SU-DHL-6 (cell line): Measurements from ENCODE around the gene PDK4.

ENCODE experiments used
- EZH2phosphoT487 ChIP-seq: fragments of 200-600 bp; sonication (generic), shearing (Covaris generic); conservative IDR thresholded peaks from 2 replicates; pipeline ENCODE4 v1.6.1; 2018; ENCODE audit warnings: mild to moderate bottlenecking, antibody characterized with exemption, low read length, moderate library complexity, mixed read lengths
- TF ChIP-seq, protein P1 (sequence below): fragments of 200-600 bp; sonication (generic); IDR thresholded peaks from one replicate; pipeline ENCODE4 v1.5.1; 2017; ENCODE audit warnings: antibody characterized with exemption, mild to moderate bottlenecking, low read length, moderate library complexity; ENCODE audit not compliant: insufficient read depth, poor library complexity, severe bottlenecking

DNA sequence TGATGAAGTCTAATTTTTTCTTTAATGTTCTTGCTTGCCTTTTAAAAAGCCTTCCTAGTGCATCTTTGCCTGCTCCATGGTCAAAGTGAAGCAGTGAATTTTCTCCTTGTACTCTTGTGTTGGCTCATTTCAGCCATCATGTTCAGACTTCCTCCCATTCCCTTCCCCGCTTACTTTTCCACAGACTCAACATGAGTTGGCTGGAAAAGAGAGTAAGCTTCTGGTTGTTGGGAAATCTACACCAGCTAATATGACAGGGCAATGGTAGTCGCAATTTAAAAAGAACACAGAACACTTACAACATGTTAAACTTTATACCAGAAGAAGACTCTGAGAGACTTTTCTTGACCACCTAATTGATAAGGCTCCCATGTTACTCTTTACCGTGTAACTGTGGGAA lies 24.3 kb upstream of the PDK4 start:
- TF ChIP-seq, protein P1, sequence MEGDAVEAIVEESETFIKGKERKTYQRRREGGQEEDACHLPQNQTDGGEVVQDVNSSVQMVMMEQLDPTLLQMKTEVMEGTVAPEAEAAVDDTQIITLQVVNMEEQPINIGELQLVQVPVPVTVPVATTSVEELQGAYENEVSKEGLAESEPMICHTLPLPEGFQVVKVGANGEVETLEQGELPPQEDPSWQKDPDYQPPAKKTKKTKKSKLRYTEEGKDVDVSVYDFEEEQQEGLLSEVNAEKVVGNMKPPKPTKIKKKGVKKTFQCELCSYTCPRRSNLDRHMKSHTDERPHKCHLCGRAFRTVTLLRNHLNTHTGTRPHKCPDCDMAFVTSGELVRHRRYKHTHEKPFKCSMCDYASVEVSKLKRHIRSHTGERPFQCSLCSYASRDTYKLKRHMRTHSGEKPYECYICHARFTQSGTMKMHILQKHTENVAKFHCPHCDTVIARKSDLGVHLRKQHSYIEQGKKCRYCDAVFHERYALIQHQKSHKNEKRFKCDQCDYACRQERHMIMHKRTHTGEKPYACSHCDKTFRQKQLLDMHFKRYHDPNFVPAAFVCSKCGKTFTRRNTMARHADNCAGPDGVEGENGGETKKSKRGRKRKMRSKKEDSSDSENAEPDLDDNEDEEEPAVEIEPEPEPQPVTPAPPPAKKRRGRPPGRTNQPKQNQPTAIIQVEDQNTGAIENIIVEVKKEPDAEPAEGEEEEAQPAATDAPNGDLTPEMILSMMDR = no peak
- no peak for TF ChIP-seq EZH2phosphoT487
